IMR-90 (cell line): ENCODE measurements around the gene TMX1. TPM values are rescaled to one million over a fixed set of nuclear protein-coding genes. Genes with fewer than 3 reads are reported as not detected.
A peak's percentile ranks its signal among the peaks of the same experiment; 100 is the strongest.

Experiments used
- ATAC-seq: fragments of 200-7000 bp; cut with Tn5 transposase; 2 replicates; pipeline ENCODE4 v1.9.1; 2020; ENCODE audit warnings: low read depth, mild to moderate bottlenecking, moderate library complexity
- BruUV-seq: library from RNA; stranded (reverse); fragments of 400-500 nt; replicated peaks from 2 replicates; lab custom pipeline; 2021; lab: Mats Ljungman, UMichigan
- CTCF ChIA-PET: fragments of 300-600 bp; formaldehyde crosslinking; extraction: SDS; loops from one replicate; lab custom pipeline; 2021; ENCODE audit warnings: antibody characterized with exemption; lab: Yijun Ruan, JAX
- POLR2A ChIA-PET: fragments of 300-600 bp; sonication (Branson Sonifier 250); formaldehyde crosslinking; loops from one replicate; lab custom pipeline; 2022; ENCODE audit warnings: antibody characterized with exemption; ENCODE audit not compliant: unreplicated experiment; lab: Charles Lee
- DNase-seq: peaks from one replicate; pipeline ENCODE4 v3.0.0; 2013
- H2AFZ ChIP-seq: replicated peaks from 2 replicates; pipeline ENCODE3; 2013; ENCODE audit warnings: low read length, mild to moderate bottlenecking; ENCODE audit not compliant: poor library complexity
- H2AK5ac ChIP-seq: 2 replicates; pipeline ENCODE4 v1.6.1; 2013; ENCODE audit warnings: low read depth, low read length, inconsistent platforms
- H2AK9ac ChIP-seq: replicated peaks from 2 replicates; pipeline ENCODE3; 2013; ENCODE audit warnings: mild to moderate bottlenecking, low read depth, low read length, moderate library complexity; ENCODE audit not compliant: poor library complexity
- H2BK120ac ChIP-seq: 2 replicates; pipeline ENCODE4 v1.6.1; 2013; ENCODE audit warnings: low read depth, low read length, inconsistent platforms
- H2BK15ac ChIP-seq: 3 replicates; pipeline ENCODE4 v1.6.1; 2013; ENCODE audit warnings: low read depth, low read length, inconsistent platforms
- H2BK20ac ChIP-seq: 2 replicates; pipeline ENCODE4 v1.6.1; 2013; ENCODE audit warnings: low read depth, mild to moderate bottlenecking, inconsistent platforms, low read length, moderate library complexity
- H2BK5ac ChIP-seq: 2 replicates; pipeline ENCODE4 v1.6.1; 2013; ENCODE audit warnings: mild to moderate bottlenecking, low read depth, low read length, inconsistent platforms; ENCODE audit not compliant: poor library complexity, severe bottlenecking
- H3K14ac ChIP-seq: replicated peaks from 2 replicates; pipeline ENCODE4 v1.6.1; 2013; ENCODE audit warnings: low read depth, low read length, inconsistent platforms
- H3K18ac ChIP-seq: 2 replicates; pipeline ENCODE4 v1.6.1; 2013; ENCODE audit warnings: low read depth, low read length, control low read depth
- H3K23ac ChIP-seq: 2 replicates; pipeline ENCODE4 v1.6.1; 2013; ENCODE audit warnings: low read depth, low read length, inconsistent platforms
- H3K27ac ChIP-seq: 2 replicates; pipeline ENCODE4 v1.5.1; 2013; ENCODE audit warnings: mild to moderate bottlenecking, control low read depth, low read length; ENCODE audit not compliant: insufficient read depth
- H3K27me3 ChIP-seq: 2 replicates; pipeline ENCODE4 v1.6.1; 2013; ENCODE audit warnings: low read length; ENCODE audit not compliant: control insufficient read depth, insufficient read depth
- H3K36me3 ChIP-seq: 2 replicates; pipeline ENCODE4 v1.6.1; 2013; ENCODE audit warnings: low read length, mixed read lengths; ENCODE audit not compliant: control insufficient read depth, insufficient read depth
- H3K4ac ChIP-seq: 2 replicates; pipeline ENCODE4 v1.6.1; 2013; ENCODE audit warnings: low read depth, low read length, inconsistent platforms
- H3K4me1 ChIP-seq: 2 replicates; pipeline ENCODE4 v1.6.1; 2013; ENCODE audit warnings: low read length, mixed read lengths; ENCODE audit not compliant: control insufficient read depth, insufficient read depth
- H3K4me2 ChIP-seq: 2 replicates; pipeline ENCODE4 v1.6.1; 2013; ENCODE audit warnings: low read depth, mild to moderate bottlenecking, control low read depth, low read length, moderate library complexity
- H3K4me3 ChIP-seq: 2 replicates; pipeline ENCODE4 v1.5.1; 2013; ENCODE audit warnings: low read depth, mild to moderate bottlenecking, control low read depth, low read length, moderate library complexity; ENCODE audit not compliant: insufficient read depth
- H3K56ac ChIP-seq: 2 replicates; pipeline ENCODE4 v1.6.1; 2013; ENCODE audit warnings: low read length, inconsistent platforms; ENCODE audit not compliant: insufficient read depth; ENCODE audit errors: extremely low read depth
- H3K79me1 ChIP-seq, 2 experiments: 2 replicates each; pipeline ENCODE4 v1.6.1; 2013; ENCODE audit warnings: low read length in 2 of 2, inconsistent platforms in 1 of 2, low read depth in 1 of 2
- H3K9ac ChIP-seq: 2 replicates; pipeline ENCODE4 v1.6.1; 2013; ENCODE audit warnings: low read depth, low read length, control low read depth
- H3K9me1 ChIP-seq: 2 replicates; pipeline ENCODE4 v1.6.1; 2013; ENCODE audit warnings: low read length, inconsistent platforms; ENCODE audit not compliant: insufficient read depth
- H3K9me3 ChIP-seq: 2 replicates; pipeline ENCODE4 v1.6.1; 2013; ENCODE audit warnings: low read length; ENCODE audit not compliant: control insufficient read depth, insufficient read depth
- H4K20me1 ChIP-seq: 2 replicates; pipeline ENCODE4 v1.6.1; 2013; ENCODE audit warnings: low read length, inconsistent platforms; ENCODE audit not compliant: insufficient read depth
- H4K5ac ChIP-seq: 2 replicates; pipeline ENCODE4 v1.6.1; 2013; ENCODE audit warnings: mild to moderate bottlenecking, low read depth, low read length, control low read depth
- H4K8ac ChIP-seq, 2 experiments: 2 replicates each; pipeline ENCODE4 v1.6.1; 2013; ENCODE audit warnings: low read depth in 2 of 2, low read length in 2 of 2, control low read depth in 1 of 2, inconsistent platforms in 1 of 2
- H4K91ac ChIP-seq: 2 replicates; pipeline ENCODE4 v1.6.1; 2013; ENCODE audit warnings: low read depth, low read length, inconsistent platforms; ENCODE audit not compliant: insufficient read depth
- BHLHE40 ChIP-seq: fragments of 150-350 bp; IDR thresholded peaks from 2 replicates; pipeline ENCODE4 v1.6.1; 2016; ENCODE audit warnings: mild to moderate bottlenecking, low read depth, low read length
- CEBPB ChIP-seq: IDR thresholded peaks from 2 replicates; pipeline ENCODE4 v1.6.1; 2012; ENCODE audit warnings: low read depth, low read length, improper control_type of control experiment
- CHD1 ChIP-seq: IDR thresholded peaks from 2 replicates; pipeline ENCODE4 v1.6.1; 2012; ENCODE audit warnings: low read depth, low read length, improper control_type of control experiment
- FOS ChIP-seq: fragments of 150-350 bp; IDR thresholded peaks from 2 replicates; pipeline ENCODE4 v1.6.1; 2016; ENCODE audit warnings: low read depth, low read length
- MAFK ChIP-seq: IDR thresholded peaks from 2 replicates; pipeline ENCODE4 v1.6.1; 2012; ENCODE audit warnings: low read depth, low read length, improper control_type of control experiment
- MAZ ChIP-seq: IDR thresholded peaks from 2 replicates; pipeline ENCODE4 v1.6.1; 2012; ENCODE audit warnings: low read depth, mild to moderate bottlenecking, low read length, improper control_type of control experiment, moderate library complexity, borderline replicate concordance
- MXI1 ChIP-seq: IDR thresholded peaks from 2 replicates; pipeline ENCODE4 v1.6.1; 2012; ENCODE audit warnings: low read depth, mild to moderate bottlenecking, low read length, moderate library complexity, borderline replicate concordance
- NFE2L2 ChIP-seq: fragments of 150-350 bp; IDR thresholded peaks from 2 replicates; pipeline ENCODE4 v1.6.1; 2016; ENCODE audit warnings: low read depth, mild to moderate bottlenecking, low read length
- POLR2A ChIP-seq: IDR thresholded peaks from 2 replicates; pipeline ENCODE4 v1.6.1; 2012; ENCODE audit warnings: mild to moderate bottlenecking, low read depth, low read length
- RAD21 ChIP-seq: IDR thresholded peaks from 2 replicates; pipeline ENCODE4 v1.6.1; 2012; ENCODE audit warnings: low read length, improper control_type of control experiment
- RCOR1 ChIP-seq: IDR thresholded peaks from 2 replicates; pipeline ENCODE4 v1.6.1; 2012; ENCODE audit warnings: mild to moderate bottlenecking, low read length, improper control_type of control experiment; ENCODE audit not compliant: insufficient replicate concordance
- RFX5 ChIP-seq: IDR thresholded peaks from 2 replicates; pipeline ENCODE4 v1.8.0; 2012; ENCODE audit warnings: low read depth, mild to moderate bottlenecking, low read length, moderate library complexity
- SMC3 ChIP-seq: fragments of 150-350 bp; IDR thresholded peaks from 2 replicates; pipeline ENCODE4 v1.6.1; 2016; ENCODE audit warnings: low read depth, mild to moderate bottlenecking, antibody characterized with exemption, low read length, moderate library complexity
- WGBS, 2 experiments: methylation state at CpG; one replicate each; pipeline versions ENCODE4 v1.1.5 to v1.1.7; 2013; ENCODE audit warnings: missing lambda C conversion rate in 2 of 2; ENCODE audit not compliant: insufficient read length in 1 of 2; ENCODE audit errors: extremely low coverage in 2 of 2; 5-methylcytosine and 5-hydroxymethylcytosine counted together
- dilution Hi-C: fragments of 300-500 bp; cut with HindIII; formaldehyde crosslinking; loops from one replicate; pipeline ENCODE4 v1.14.3; 2018; ENCODE audit warnings: low sequenced_read_pairs; ENCODE audit not compliant: unreplicated experiment
- in situ Hi-C: fragments of 300-500 bp; cut with MboI; formaldehyde crosslinking; loops from 3 replicates; pipeline ENCODE4 v1.14.3; 2019; ENCODE audit warnings: low sequenced_read_pairs, inconsistent platforms, mixed read lengths
- intact Hi-C: fragments of 100-400 bp; cut with micrococcal nuclease; formaldehyde crosslinking; loops from 2 replicates; pipeline ENCODE4 v1.10.0; 2022
- polyA plus RNA-seq, 3 experiments: library from polyadenylated mRNA; depleted of rRNA; stranded (reverse); fragments of >200 nt; gene quantifications; 2 replicates each; pipeline ENCODE4 v1.2.3, GENCODE V29; 2012; ENCODE audit warnings: low replicate concordance in 1 of 3
- total RNA-seq: library from RNA; depleted of rRNA; stranded (reverse); fragments of >200 nt; gene quantifications from 2 replicates; pipeline ENCODE4 v1.2.3, GENCODE V29; 2012
- TF ChIP-seq, protein P1 (sequence below): fragments of 150-350 bp; IDR thresholded peaks from 2 replicates; pipeline ENCODE4 v1.6.1; 2017; ENCODE audit warnings: mild to moderate bottlenecking, antibody characterized with exemption, low read length, low read depth
- TF ChIP-seq, protein P2 (sequence below): conservative IDR thresholded peaks from 2 replicates; pipeline ENCODE4 v1.5.1; 2012; ENCODE audit warnings: mild to moderate bottlenecking, low read depth, low read length, improper control_type of control experiment
- TF ChIP-seq, protein P3 (sequence below): fragments of 150-350 bp; IDR thresholded peaks from 2 replicates; pipeline ENCODE4 v1.6.1; 2016; ENCODE audit warnings: low read depth, mild to moderate bottlenecking, low read length, moderate library complexity, borderline replicate concordance

The TMX1 gene
- total and polyA plus RNA-seq, 2 of the 4 experiments (the other 2 are of a cell fraction) = 15.3 to 24.7 TPM

DNA sequence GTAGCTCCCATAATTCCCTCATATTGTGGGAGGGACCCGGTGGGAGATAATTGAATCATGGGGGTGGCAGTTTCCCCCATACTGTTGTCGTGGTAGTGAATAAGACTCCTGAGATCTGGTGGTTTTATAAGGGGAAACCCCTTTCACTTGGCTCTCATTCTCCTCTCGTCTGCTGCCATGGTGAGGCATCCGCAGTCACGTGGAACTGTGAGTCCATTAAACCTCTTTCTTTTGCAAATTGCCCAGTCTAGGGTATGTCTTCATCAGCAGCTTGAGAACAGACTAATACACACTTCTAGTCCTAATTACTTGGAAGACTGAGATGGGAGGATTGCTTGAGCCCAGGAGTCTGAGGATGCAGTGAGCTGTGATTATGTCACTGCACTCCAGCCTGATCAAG is 64.4 kb downstream of the TMX1 start:
- peaks cover 6% of the 10 kb centered on the region for H3K4me1 ChIP-seq
- H2BK15ac ChIP-seq = peak overlapping the region; percentile 89; the same call in 2 of the 3 replicates
- peak overlapping the region; percentile 15; the same call in 1 of the 2 replicates for H3K9ac ChIP-seq
- H3K27ac ChIP-seq = peak overlapping the region; percentile 56
- ChIA-PET CTCF (no interaction called here), POLR2A (no interaction called here)
- in situ Hi-C loops (no loop called here), dilution Hi-C loops (no loop called here), intact Hi-C loops (no loop called here)
- H4K8ac ChIP-seq = peak overlapping the region; percentile 25 to 35; a peak in 1 of 4 replicates
- peak overlapping the region; percentile 13; the same call in 1 of the 2 replicates for H3K23ac ChIP-seq
- peak overlapping the region; percentile 62 for H3K4me2 ChIP-seq
- H4K91ac ChIP-seq = peak overlapping the region; percentile 73
- H2AK5ac ChIP-seq = peak overlapping the region; percentile 46
- ATAC-seq = peak; percentile 22
- no peaks in the 10 kb centered on the region for H3K27me3 ChIP-seq
- H3K18ac ChIP-seq = peak overlapping the region; percentile 82
- BruUV-seq = no TSS peak
- peak overlapping the region; percentile 51; the same call in 1 of the 2 replicates for H4K5ac ChIP-seq
- H3K4ac ChIP-seq = peak overlapping the region; percentile 57; the same call in 1 of the 2 replicates
- no peak overlapping the region for H2AFZ ChIP-seq
- H3K14ac ChIP-seq = peak overlapping the region; percentile 53
- peak; percentile 80 for DNase-seq
- no CpG with 5 or more reads among the region's 5 CpGs for WGBS, 2 experiments
- H2BK20ac ChIP-seq = peak overlapping the region; percentile 87
- peak overlapping the region; percentile 89 for H2BK5ac ChIP-seq
- no peak for TF ChIP-seq MAZ
- no peak for TF ChIP-seq CHD1
- no peak for TF ChIP-seq MAFK
- TF ChIP-seq CEBPB = peak; percentile 44; the same call in 1 of the 2 replicates
- TF ChIP-seq BHLHE40 = peak; percentile 72
- TF ChIP-seq SMC3 = no peak
- TF ChIP-seq, protein P1, sequence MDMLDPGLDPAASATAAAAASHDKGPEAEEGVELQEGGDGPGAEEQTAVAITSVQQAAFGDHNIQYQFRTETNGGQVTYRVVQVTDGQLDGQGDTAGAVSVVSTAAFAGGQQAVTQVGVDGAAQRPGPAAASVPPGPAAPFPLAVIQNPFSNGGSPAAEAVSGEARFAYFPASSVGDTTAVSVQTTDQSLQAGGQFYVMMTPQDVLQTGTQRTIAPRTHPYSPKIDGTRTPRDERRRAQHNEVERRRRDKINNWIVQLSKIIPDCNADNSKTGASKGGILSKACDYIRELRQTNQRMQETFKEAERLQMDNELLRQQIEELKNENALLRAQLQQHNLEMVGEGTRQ = peak; percentile 75
- TF ChIP-seq NFE2L2 = no peak
- TF ChIP-seq RFX5 = no peak
- no peak for TF ChIP-seq MXI1
- no peak for TF ChIP-seq FOS
- TF ChIP-seq, protein P2, sequence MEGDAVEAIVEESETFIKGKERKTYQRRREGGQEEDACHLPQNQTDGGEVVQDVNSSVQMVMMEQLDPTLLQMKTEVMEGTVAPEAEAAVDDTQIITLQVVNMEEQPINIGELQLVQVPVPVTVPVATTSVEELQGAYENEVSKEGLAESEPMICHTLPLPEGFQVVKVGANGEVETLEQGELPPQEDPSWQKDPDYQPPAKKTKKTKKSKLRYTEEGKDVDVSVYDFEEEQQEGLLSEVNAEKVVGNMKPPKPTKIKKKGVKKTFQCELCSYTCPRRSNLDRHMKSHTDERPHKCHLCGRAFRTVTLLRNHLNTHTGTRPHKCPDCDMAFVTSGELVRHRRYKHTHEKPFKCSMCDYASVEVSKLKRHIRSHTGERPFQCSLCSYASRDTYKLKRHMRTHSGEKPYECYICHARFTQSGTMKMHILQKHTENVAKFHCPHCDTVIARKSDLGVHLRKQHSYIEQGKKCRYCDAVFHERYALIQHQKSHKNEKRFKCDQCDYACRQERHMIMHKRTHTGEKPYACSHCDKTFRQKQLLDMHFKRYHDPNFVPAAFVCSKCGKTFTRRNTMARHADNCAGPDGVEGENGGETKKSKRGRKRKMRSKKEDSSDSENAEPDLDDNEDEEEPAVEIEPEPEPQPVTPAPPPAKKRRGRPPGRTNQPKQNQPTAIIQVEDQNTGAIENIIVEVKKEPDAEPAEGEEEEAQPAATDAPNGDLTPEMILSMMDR = no peak
- TF ChIP-seq POLR2A = no peak
- no peak for TF ChIP-seq RAD21
- TF ChIP-seq, protein P3, sequence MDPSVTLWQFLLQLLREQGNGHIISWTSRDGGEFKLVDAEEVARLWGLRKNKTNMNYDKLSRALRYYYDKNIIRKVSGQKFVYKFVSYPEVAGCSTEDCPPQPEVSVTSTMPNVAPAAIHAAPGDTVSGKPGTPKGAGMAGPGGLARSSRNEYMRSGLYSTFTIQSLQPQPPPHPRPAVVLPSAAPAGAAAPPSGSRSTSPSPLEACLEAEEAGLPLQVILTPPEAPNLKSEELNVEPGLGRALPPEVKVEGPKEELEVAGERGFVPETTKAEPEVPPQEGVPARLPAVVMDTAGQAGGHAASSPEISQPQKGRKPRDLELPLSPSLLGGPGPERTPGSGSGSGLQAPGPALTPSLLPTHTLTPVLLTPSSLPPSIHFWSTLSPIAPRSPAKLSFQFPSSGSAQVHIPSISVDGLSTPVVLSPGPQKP = no peak
- no peak for TF ChIP-seq RCOR1
- H3K9me3 ChIP-seq = no peaks in the 10 kb centered on the region
- no peak overlapping the region for H2AK9ac ChIP-seq
- H3K56ac ChIP-seq = peak overlapping the region; percentile 62; the same call in 1 of the 2 replicates
- H3K36me3 ChIP-seq = no peaks in the 10 kb centered on the region
- H2BK120ac ChIP-seq = peak overlapping the region; percentile 82
- no peak overlapping the region for H3K4me3 ChIP-seq
- H3K9me1 ChIP-seq = no peaks in the 10 kb centered on the region
- no peaks in the 10 kb centered on the region for H3K79me1 ChIP-seq
- H4K20me1 ChIP-seq = no peaks in the 10 kb centered on the region
